Stimulated activated CD4-positive, alpha-beta T cell treated with anti-CD3 and anti-CD28 coated beads, Interleukin-4, amount 100 ng/mL, for 1 hour (primary cell): Measurements from ENCODE around the gene KLK5.
"Not testable (repeated sequence)": the region's sequence is repeated elsewhere in the genome, so short reads cannot be mapped to it uniquely, and the experiment has no call there.

ENCODE experiments used
- DNase-seq: peaks from one replicate; pipeline ENCODE4 v3.0.0-alpha.2; 2020

Gene KLK5, protein sequence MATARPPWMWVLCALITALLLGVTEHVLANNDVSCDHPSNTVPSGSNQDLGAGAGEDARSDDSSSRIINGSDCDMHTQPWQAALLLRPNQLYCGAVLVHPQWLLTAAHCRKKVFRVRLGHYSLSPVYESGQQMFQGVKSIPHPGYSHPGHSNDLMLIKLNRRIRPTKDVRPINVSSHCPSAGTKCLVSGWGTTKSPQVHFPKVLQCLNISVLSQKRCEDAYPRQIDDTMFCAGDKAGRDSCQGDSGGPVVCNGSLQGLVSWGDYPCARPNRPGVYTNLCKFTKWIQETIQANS

DNA sequence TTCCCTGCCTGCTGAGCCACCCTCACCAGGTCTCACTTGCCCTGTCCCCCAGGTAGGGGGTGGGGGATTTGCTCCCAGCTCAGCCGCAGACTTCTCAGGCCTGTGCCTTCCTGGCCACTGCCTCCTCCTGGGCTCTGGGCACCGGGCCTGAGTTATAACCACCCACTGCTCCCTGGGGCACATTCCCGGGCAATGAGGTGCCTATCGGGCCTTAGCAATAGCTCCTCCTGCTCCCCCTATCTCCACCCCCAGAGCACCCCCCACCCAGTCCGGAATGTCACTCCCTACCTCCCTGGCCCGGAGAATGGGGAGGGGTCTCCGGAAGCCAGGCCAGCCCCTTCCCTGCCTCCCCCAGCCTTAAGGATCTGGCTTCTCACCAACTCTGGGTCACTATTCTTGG, at the start of gene KLK5:
Gene KLK5, minus strand, starts transcription at position 129 of the 400 bp plus-strand sequence. CDS start 381 bp downstream, outside the sequence.
- no peak for DNase-seq

DNA sequence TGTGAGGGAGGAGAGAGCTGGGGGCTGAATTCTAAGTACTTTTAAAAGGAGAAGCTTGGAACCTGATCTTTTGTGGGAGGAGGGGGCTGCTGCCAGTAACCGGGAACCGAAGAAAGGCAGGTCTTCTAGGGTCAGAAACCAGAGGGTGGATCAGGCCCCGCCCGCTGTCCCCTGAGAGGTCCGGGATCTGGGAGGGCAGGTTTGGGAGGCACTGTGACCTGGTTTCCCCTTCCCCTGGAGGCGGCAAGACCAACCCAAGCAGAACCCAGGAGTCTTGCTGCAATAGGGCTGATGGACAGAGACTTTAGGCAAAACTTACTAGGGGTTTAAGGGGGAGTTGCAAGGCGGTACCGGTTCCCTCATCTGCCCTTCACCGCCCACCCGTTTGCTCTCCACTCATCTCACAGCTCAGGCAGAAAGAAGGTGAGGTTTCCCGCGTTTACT, 49.3 kb upstream of the KLK5 start:
- no peak for DNase-seq

DNA sequence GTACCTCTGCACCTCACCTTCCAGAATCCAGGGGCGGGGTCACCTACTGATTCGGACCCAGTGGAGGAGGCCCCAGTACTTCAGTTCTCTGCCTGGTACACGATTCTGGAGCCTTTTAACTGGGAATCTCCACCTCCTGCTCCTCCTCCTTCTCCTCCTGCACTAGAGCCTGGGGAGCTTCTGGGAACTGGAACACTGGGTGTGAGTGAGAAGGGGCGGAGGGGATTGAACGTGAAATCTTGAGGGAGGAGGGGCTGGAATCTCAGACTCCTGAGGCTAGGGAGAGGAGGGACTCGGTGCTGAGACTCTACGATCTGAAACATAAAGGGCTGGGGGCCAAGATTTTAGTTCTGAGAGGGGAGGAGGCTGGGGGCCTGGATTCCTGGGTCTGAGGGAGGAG, 48.7 kb upstream of the KLK5 start, which contains the start of gene KLK8:
Gene KLK8, minus strand, starts transcription at position 90 of the 400 bp plus-strand sequence. CDS start 437 bp downstream, outside the sequence.
- DNase-seq = no peak

DNA sequence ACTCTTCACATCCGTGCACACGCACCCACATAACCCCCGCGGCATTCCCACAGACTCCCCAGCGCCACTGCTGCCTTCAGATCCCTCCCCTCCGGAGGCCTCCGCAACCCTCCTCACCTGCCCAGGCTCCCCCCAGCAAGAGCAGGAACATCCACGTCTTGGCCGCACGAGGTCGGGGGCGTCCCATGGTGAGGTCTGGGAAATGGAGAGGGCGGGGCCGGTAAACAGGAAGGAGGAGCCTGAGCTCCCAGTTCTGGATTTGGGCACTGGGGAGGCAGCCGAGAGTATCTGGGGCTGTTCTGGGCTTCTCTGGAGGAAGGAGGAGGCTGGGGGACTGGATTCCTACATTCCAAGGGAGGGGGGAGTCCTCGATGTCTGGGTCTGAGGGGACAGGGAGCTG, 48.1 kb upstream of the KLK5 start:
- DNase-seq = no peak

DNA sequence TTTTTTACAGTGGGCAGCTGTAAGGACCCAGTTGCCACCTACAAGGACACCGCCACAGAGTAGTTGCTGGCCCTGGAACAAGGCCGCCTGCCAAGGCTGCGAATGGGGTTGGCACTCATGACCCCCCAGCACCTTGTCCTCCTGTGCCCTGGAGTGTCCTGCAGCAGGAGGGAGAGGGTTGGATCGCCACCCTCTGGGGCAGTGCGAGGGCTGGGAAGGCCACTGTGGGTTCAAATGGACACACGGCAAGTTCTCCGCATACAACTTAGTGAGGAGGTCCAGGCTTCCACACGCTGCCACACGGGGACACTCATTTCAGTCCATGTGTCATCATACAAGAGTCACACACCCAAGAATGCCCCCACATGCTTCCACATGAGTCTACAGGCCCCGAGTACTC, 47.6 kb upstream of the KLK5 start:
- DNase-seq = no peak

DNA sequence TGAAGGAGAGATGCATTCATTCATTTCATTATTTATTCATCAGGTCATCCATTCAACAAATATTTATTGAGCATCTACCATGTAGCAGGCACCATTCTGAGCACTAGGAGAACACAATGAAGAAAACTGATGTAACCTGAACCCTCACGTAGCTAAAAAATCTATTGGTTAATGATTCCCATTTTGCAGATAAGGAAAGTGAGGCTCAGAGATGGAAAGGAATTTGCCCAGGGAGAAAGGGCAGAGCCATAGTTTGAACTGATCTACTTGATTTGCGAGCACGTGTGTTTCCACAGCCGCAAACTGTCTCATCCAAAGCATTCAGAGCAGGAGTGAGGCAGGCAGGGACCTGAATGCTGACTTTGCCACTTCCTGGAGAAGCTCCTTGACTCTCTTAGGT, 45.8 kb upstream of the KLK5 start:
- DNase-seq = no peak

DNA sequence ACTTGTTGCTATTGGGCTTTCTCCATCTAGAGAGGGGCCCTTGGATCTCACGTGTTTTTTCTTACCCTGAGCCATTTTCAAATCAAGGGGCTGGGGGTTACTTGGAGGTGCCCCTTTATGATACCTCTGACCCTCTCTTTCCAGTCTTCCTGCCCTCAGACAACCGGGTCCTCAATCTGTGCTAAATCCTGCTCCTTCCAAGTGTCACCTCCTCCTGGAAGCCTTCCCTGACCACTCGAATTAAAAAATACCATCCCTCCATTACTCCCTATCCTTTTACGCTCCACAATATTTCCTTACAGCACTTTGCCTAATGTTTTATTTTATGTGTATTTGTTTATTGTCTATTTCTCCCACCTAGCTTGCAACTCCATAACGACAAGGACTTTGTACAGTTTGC, 45.2 kb upstream of the KLK5 start:
- no peak for DNase-seq

DNA sequence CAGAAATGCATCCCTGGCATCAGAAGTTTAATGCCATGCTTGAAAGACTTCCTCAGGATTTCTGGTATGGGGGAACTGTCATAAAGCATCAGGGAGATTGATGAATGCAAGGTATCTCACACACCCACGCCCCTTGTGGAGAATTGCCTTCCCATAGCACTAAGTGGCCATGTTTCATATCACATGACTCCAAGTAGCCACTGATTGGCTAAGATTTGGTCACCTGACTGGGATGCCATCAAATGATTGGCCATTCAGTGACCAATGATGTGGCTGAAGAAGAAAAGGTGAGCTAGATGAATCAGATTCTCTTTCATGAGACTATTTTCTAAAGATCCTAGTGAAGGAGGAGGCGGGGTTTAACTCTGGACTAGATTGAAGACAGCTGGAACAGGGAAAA, 41.3 kb upstream of the KLK5 start:
- DNase-seq = no peak

DNA sequence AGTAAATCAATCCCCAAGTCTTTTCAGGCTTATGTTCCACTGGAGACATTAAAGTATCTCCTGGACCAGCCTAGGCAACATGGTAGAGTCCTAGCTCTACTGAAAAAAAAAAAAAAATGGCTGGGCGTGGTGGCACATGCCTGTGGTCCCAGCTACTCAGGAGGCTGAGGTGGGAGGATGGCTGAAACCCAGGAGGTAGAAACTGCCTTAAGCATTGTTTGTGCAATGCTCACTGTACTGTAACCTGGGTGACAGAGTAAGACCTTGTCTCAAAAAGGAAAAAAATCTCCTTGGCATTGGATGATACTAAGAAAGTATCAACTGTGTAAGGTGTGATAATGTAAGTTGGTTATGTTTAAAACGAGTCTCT, 39.8 kb upstream of the KLK5 start:
- no peak for DNase-seq

DNA sequence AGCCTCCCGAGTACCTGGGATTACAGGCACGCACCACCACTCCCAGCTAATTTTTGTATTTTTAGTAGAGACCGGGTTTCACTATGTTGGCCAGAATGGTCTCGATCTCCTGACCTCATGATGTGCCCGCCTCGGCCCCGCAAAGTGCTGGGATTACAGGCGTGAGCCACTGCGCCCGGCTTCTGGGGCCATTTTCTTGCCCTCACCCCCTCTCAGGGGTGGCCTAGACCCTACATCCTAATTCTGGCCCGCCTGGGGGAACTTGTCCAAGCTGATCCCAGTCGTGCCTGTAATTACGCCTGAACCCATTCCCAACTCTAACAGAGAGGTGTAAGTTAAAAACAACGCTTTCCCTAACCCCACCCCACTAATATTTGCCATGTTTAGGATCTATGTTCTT, 31.6 kb upstream of the KLK5 start:
- DNase-seq = not testable (repeated sequence)

DNA sequence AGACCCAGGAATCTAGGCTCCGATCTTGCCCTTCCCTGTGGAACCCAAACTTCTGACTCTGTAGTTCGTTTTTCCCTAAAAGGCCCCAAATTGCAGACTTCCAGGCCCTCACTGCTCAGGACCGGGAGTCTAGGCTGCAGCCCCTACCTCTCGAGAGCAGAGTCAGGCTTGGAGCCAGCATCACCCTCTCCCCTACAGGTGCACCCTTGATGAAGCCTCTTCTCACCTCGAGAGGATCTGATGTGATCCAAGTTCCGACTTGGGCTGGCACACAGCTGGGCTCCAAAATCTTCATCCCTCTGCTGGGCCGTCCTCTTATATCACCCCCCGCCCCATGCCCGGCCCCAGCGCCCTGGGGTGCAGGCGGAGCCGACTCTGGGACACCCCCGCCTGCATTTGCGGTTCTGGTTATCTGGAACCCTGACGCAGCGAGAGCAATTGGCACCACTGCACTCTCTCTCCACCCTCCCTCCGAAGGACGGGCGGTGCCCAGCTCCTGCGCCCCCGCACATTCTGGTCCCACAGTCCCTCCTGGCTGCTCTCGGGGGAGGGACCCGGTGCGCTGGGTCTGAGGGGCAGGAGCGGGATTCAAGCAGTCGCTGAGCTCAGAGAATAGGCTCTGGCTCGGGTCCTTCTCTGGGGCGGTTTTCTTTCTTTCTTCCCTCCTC, 30.9 kb upstream of the KLK5 start, which contains the start of gene KLK7:
Gene KLK7, minus strand, starts transcription at position 293 of the 668 bp plus-strand sequence. CDS start 1,518 bp downstream, outside the sequence.
- DNase-seq = no peak

DNA sequence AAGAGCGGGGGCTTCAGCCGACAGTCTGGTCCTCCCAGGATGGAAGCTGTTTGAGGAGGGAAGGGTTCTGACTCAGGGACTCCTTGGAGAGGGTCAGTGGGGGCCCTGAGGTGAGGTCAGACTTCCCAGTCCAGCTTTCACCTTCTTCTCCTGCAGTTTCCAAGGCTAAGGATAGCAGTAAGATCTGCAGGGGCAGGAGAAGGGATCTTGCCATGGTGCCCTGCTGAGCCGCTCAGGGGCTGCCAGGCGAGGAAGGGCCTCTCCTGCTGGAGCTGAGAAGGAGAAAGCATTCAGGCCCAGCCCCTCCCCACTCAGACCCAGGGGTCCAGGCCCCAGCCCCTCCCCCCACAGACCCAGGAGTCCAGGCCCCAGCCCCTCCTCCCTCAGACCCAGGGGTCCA, 29.3 kb upstream of the KLK5 start:
- no peak for DNase-seq

DNA sequence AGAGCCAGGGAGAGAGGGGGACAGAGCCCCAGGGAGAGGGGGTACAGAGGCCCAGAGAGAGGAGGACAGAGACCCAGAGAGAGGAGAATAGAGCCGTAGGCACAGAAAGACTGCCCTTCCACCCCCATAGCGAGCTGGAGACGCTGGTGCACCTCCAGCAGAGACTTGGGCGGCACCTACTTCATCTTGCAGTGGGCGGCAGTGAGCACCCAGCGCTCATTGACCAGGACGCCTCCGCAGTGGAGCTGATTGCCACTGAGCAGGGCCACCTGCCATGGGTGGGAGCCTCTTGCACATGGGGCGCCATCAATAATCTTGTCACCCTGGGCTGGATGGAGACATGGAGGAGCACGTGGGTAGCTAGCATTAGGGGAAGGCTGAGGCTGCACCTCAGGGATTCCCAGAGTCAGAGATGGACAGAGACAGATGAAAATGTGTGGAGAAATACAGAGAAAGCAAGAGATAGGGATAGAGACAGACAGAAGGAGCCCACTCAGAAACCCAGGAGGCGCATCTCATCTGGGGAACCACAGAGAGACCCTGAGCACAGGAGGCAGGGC, 28.8 kb upstream of the KLK5 start:
- DNase-seq = no peak

DNA sequence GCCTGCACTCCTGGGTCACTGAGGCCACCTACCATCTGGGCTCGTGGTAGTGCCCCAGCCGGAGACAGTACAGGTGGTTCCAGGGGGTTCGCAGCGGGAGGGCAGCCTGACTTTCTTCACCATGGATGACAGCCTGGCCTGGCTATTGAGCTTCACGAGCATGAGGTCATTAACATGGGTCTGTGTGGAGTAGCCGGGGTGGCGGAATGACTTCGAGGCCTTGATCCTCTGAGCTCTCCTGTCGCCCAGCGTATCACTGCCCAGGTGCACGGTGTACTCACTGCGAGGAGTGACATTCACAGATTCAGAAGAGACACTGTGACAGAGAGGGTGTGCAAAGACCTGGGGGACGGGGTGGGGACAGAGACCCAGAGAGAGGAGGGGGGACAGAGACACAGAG, 27.4 kb upstream of the KLK5 start:
- no peak for DNase-seq

DNA sequence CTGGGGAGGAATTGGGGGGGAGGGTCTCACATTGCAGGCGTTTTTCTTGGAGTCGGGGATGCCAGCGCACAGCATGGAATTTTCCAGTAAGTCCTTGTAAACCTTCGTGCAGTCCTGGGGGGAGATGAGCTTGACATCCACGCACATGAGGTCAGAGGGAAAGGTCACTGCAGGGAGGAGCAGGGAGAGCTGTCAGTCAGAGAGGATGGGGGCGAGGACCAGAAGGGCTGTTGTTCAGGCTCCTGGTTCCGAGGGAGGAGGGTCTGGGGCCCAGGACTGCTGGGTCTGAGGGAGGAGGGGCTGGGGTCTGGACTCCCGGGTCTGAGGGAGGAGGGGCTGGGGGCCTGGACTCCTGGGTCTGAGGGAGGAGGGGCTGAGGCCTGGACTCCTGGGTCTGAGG, 26.9 kb upstream of the KLK5 start:
- DNase-seq = no peak

DNA sequence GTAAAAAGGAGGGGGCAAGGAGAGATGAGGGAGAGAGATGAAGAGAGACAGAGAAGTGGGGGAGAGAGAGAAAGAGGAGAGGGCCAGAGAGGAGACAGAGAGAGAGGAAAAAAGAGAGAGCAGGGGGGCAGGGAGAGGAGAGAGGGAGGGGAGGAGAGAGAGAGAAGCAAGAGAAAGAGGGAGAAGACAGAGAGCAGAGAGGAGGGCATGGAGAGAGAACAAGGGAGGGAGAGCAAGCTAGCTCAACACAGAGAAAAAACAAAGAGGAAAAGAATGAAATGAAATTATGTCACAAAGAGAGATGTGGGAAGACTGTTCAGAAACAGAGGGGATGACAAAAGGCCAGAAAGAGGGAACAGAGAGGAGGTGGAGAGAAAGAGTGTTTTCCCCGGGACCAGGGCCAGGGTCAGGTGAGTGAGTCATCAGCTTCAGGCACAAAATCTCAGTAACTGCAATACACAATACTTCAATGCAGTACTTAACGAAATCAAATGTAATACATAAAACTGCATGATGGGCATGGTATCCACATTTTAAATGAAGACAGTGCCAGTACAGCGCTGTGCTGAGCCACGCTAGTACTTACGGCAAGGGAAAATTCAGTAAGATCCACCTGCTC, 26.0 kb upstream of the KLK5 start:
- DNase-seq = no peak

DNA sequence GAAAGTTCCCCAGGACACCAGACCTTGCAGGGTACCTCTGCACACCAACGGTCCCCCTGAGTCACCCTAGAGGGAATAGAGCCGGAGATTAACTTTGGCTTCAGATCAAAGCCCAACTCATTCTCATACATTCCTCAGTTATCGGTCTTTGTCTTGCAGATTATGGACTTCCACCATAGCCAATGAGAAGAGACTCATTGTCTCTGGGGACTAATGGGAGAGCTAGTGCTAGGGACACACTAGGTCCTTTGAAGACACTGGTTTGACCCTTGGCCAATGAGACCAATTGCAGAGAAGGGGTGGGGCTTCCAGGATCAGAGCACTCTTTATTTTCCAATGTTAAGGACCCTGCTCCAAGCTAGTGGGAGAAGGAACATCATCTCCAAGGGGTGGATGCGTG, 24.8 kb upstream of the KLK5 start:
- no peak for DNase-seq

DNA sequence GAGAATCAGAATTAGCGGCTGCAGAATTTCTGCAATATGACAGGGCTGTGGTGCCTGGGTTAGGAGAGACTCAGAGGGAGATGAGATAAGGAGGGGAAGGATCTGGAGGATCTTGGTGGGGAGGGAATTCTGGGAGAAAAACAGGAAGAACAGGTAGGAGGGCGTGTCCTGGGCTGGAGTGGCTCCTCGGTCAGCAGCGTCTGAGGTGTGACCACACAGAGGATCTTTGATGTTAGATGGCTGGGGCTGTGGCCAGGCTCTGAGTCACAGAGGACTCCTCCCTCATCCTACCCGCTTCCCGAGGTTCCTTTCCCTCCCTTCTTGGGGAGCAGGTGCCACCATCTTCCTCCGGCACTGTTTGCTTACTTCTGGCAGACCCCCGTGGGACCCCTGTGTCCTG, 22.9 kb upstream of the KLK5 start:
- no peak for DNase-seq

DNA sequence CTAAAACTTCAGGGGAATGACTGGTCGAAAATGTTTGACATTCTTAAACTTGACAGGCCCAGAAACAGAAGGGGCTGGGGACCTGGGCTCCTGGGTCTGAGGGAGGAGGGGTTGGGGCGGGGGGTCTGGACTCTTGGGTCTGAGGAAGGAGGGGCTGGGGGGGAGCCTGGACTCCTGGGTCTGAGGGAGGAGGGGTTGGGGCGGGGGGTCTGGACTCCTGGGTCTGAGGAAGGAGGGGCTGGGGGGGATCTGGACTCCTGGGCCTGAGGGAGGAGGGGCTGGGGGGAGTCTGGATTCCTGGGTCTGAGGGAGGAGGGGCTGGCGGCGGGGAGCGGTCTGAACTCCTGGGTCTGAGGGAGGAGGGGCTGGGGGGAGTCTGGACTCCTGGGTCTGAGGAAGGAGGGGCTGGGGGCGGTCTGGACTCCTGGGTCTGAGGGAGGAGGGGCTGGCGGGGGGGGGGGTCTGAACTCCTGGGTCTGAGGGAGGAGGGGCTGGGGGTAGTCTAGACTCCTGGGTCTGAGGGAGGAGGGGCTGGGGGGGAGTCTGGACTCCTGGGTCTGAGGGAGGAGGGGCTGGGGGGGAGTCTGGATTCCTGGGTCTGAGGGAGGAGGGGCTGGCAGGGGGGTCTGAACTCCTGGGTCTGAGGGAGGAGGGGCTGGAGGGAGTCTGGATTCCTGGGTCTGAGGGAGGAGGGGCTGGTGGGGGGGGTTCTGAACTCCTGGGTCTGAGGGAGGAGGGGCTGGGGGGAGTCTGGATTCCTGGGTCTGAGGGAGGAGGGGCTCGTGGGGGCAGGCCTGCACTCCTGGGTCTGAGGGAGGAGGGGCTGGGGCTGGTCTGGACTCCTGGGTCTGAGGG, 22.1 kb upstream of the KLK5 start:
- no peak for DNase-seq

DNA sequence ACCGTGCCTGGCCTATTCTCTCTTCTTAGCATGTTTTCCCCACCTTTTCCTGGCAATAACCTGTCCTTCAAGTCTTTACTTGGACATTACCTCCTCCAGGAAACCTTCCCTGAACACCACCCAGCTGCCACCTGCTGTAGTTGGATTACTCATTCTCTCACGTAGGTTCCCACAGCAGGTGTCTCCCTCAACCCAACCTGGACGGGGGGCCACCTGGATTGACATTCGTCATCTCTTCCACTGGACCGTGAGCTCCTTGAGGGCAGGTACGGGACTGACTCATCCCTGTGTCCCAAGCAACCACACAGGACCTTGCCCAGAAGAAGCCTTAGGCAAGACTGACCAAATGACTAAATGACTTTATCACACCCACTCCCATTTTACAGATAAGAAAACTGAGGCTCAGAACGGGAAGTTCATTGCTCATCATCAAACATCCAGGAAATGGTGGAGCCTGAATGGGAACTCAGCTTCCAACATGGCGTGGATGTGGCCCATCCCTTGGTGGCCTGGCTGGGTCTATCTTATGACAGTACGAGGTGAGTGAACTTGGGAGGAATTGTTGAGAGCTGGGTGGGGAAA, 20.0 kb upstream of the KLK5 start:
- no peak for DNase-seq

DNA sequence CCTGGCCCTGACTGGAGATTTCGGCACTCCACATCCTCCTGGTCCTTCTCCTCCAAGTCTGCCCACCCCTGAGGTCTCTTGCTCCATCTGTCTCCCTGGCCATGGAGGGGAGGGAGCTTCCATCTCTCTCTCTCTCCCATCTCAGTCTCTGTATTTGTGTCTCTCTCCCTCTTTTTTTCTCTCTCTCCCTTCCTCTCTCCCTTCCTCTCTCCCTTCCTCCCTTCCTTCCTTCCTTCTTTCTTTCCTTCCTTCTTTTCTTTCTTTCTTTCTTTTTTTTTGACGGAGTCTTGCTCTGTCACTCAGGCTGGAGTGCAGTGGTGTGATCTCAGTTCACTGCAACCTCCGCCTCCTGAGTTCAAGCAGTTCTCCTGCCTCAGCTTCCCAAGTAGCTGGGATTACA, 17.0 kb upstream of the KLK5 start:
- not testable (repeated sequence) for DNase-seq

DNA sequence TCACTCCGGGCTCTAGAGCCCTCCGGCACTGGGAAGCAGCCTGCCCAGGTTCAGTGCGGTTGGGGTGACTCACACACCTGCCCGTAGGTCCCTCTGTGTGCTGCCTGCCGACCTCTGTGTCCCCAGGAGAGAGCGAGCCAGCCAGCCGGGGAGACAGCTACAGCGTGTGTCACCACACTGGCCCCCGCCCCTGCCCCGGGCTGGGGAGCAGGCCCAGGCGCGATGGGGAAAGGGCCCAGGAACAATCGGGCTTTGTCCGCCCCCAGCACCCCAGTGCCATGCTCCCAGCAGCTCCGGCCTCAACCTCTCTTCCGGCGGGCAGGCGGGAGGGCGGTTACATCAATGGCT, 16.5 kb upstream of the KLK5 start, which contains the start of gene KLK6:
Gene KLK6, minus strand, starts transcription at position 179 of the 348 bp plus-strand sequence. CDS start 1,487 bp downstream, outside the sequence.
- no peak for DNase-seq
